HFF-Myc (cell line): Measurements from ENCODE around the gene CKLF.

Experiments
- DNase-seq: peaks from one replicate; pipeline ENCODE4 v3.0.0-alpha.2; 2011; ENCODE audit warnings: low read depth; ENCODE audit errors: extremely low read depth
- H3K4me3 ChIP-seq: replicated peaks from 2 replicates; pipeline ENCODE4 v1.5.1; 2011; ENCODE audit warnings: low read depth, mild to moderate bottlenecking, control low read depth, low read length
- CTCF ChIP-seq: IDR thresholded peaks from 2 replicates; pipeline ENCODE4 v1.5.1; 2012; ENCODE audit warnings: mild to moderate bottlenecking, low read depth, low read length, control low read depth; ENCODE audit errors: missing control alignments

The CKLF gene

GRCh38 chr16:66520406-66521170 is 31.8 kb upstream of the CKLF start:
- no peak for DNase-seq
- no peak overlapping the region for H3K4me3 ChIP-seq
- no peak for TF ChIP-seq CTCF

DNA sequence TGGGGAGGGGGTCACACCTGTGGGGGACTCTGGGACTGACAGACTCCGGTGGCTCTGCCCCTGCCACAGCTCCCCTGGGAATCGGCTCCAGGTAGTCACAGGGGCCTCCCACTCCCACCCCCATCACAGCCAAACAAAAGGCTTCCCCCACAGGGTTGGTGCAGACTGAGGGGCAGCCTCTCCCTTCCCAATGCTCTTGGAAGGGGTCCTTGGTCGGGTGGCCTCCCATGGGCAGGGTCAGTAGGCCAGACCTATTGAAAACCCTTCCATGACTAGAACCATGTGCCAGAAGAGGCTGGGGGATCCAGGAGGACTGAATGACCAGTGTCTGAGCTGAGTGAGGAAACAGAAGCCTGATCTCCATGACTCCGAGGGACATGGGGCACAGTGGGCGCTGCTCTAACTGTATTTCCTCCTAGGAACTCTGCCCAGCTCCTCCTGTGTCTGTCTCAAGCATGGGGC is 31.1 kb upstream of the CKLF start:
- DNase-seq, result no peak
- no peak for TF ChIP-seq CTCF
- no peak overlapping the region for H3K4me3 ChIP-seq

GRCh38 chr16:66521951-66522771 is 30.2 kb upstream of the CKLF start:
- no peak for TF ChIP-seq CTCF
- no peak overlapping the region for H3K4me3 ChIP-seq
- DNase-seq, result no peak

GRCh38 chr16:66522816-66523590 is 29.4 kb upstream of the CKLF start:
- TF ChIP-seq CTCF, result no peak
- DNase-seq, result no peak
- no peak overlapping the region for H3K4me3 ChIP-seq

DNA sequence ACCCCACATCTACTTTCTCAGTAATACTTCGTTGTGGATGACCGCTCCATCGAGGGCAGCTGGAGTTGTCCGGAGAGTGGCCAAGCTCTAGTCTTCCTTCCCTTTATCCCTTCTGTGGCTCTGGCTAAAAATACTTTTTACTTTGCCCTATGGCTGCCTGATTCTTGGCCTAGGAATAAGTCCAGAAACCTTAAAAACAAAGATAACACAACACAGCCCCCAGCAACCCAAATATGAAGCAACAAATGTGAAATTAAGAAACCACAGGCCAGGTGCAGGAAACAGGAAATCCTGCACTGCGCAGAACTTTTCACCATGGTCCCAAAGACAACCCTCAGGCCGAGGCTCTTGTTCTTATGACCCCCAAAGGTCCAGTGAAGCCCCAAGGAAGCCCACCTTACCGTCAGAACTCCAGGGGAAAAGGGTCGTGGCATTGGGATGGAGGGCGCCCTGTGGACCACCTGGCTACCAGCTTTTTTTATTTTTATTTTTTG is 28.5 kb upstream of the CKLF start:
- H3K4me3 ChIP-seq, result no peak overlapping the region
- TF ChIP-seq CTCF, result no peak
- no peak for DNase-seq

GRCh38 chr16:66524601-66525164 is 27.7 kb upstream of the CKLF start:
- no peak overlapping the region for H3K4me3 ChIP-seq
- DNase-seq, result no peak
- TF ChIP-seq CTCF, result no peak
